Activated gamma-delta T cell treated with Interleukin-2 at 50 U/mL for 16 hours (primary cell): Measurements from ENCODE around the gene PCDH15.

Experiments used
- DNase-seq: peaks from one replicate; pipeline ENCODE4 v3.0.0-alpha.2; 2020

PCDH15 gene

GRCh38 chr10:53839440-53840039 lies 961.5 kb downstream of the PCDH15 start:
- DNase-seq = no peak

- DNase-seq = no peak
Measured at GRCh38 chr10:53836638-53837037, 964.4 kb downstream of the PCDH15 start.

- no peak for DNase-seq
Measured at GRCh38 chr10:53833908-53834307, 967.1 kb downstream of the PCDH15 start.

- no peak for DNase-seq
Measured at GRCh38 chr10:53827261-53827660, 973.8 kb downstream of the PCDH15 start.

DNA sequence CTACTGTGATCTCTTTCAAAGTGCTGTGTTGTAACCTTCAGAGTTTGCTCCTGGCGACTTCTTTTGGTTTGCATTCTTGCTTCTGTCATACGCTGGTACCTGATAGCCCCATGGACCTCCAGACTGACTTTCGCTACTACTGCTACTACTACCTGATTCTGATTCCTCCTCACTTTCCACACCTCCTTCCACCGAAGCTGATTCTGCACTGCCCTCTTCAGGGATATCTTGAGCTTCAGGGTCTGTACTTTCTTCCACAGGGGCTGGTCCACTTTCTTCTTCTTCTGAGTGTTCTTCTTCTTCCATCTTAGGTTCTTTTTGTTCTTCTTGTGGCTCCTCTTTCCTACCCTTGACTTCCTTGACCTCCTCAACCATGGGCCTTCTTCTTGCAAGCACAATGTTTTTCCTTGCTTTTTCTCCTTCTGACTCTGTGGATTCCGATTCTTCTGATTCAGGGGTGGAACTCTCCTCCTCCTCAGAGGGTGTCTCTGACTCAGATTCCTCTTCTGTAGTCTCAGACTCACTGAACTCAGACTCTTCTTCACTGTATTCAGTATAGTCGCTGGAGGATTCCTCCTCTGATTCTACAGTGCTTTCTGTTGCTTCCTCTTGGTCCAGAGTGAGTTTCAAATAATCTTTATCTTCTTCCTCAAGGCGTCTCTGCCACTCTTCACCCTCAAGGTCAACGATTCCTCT lies 992.2 kb downstream of the PCDH15 start:
- DNase-seq = no peak

DNA sequence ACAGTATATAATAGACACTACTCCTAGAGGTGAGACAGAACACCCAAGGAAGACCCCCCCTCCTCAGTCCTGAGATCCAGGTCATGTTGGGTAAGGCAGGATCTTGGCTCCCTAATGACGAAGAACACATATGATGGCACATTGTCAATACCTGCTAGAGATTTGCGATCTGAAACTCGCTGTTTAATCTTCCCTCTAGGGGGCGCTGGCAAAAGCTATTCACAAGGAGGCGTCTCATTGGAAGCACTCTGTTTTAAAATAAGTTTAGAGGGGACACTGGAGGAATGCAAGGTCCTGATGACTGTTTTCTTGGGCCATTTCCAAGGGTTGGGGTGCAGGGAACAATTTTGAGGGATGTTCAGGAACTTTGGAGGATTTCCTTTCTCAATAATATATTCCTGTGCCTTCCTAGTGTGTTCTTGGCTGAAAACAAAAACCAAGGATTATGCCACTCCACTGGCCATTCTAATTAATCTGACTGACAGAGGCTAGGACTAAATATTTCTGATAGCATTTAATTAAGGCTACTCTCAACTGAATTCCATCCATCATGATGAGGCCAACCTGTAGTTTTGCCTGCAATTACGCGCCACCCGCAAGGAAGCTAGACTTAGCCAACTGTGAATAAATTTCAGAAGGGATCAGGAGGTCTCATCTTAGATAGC lies 1014.7 kb downstream of the PCDH15 start:
- DNase-seq = no peak

- no peak for DNase-seq
Measured at GRCh38 chr10:53771701-53772100, 1029.3 kb downstream of the PCDH15 start.

DNA sequence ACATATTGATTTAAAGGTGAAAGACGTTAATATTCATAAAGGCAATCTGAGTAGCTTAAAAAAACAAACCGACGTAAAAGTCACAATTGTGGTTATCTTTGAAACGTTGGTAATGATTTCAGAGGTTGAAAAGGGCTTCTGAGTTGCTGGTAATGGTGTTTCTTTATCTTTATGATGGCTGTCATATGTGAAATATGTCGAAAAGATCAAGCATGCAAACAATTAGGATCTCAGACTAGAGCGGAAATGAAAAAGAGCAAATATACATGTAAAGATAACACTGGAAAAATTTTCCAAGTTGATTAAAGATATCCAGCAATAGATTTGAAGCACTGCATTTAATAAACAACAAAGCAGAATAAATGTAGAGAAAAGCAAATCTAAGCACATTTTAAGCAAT lies 1030.1 kb downstream of the PCDH15 start:
- no peak for DNase-seq

DNA sequence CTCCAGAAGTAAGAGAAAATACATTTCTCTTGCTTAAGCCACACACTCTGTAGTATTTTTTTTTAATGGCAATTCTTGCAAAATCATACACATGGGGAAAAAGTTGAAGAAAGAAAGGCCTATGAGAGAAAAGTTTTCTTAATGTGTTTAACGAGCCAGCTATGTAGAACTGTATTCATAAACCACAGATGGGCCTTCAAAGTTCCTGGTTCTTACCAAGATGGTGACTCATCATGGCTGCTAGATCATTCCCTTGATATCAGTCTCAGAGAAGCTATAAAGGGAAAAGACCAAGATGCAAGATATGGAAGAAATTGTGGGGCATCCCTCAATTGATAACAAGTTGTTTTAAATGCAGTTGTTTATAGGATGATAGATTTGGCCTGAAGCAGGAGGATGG lies 1035.7 kb downstream of the PCDH15 start:
- DNase-seq = no peak

- DNase-seq = no peak
Measured at GRCh38 chr10:53754596-53755250, 1046.3 kb downstream of the PCDH15 start.
